Activated T-cell treated with anti-CD3 and anti-CD28 coated beads, Interleukin-2, amount 50 U/mL, for 24 hours (primary cell): ENCODE measurements around the gene PHOX2A.
"Not testable (repeated sequence)": the region's sequence is repeated elsewhere in the genome, so short reads cannot be mapped to it uniquely, and the experiment has no call there.

Experiments used
- DNase-seq: peaks from one replicate; pipeline ENCODE4 v3.0.0-alpha.2; 2020
- H3K27ac Mint-ChIP-seq: 2 replicates; pipeline ENCODE4 v1.8.0; 2020; ENCODE audit warnings: mild to moderate bottlenecking, mixed read lengths
- H3K27me3 Mint-ChIP-seq: 2 replicates; pipeline ENCODE4 v1.8.0; 2020; ENCODE audit warnings: mixed read lengths
- H3K36me3 Mint-ChIP-seq: 2 replicates; pipeline ENCODE4 v1.8.0; 2020; ENCODE audit warnings: low read depth, mixed read lengths
- H3K4me1 Mint-ChIP-seq: 2 replicates; pipeline ENCODE4 v1.8.0; 2020; ENCODE audit warnings: low read depth, mixed read lengths
- H3K4me3 Mint-ChIP-seq: 2 replicates; pipeline ENCODE4 v1.8.0; 2020; ENCODE audit warnings: mild to moderate bottlenecking, moderate library complexity, mixed read lengths
- H3K9me3 Mint-ChIP-seq: 2 replicates; pipeline ENCODE4 v1.8.0; 2020; ENCODE audit warnings: mixed read lengths

The PHOX2A gene

DNA sequence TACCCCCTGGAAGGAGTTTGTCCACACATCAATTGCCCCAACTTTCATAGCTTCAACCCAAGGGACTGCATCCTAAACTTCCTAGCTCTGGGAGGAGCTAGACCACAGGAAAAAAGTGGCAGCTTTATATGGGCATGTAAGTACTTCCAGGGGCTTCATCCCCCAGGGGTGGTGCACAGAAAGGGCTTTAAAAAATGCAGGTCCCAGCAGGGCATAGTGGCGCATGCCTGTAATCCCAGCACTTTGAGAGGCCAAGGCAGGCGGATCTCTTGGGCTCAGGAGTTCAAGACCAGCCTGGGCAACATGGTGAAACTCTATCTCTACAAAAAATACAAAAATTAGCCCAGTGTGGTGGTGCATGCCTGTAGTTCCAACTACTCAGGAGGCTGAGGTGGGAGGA is 37.2 kb downstream of the PHOX2A start:
- H3K27ac Mint-ChIP-seq, H3K4me3 Mint-ChIP-seq, H3K36me3 Mint-ChIP-seq, H3K27me3 Mint-ChIP-seq, H3K4me1 Mint-ChIP-seq, DNase-seq: not testable (repeated sequence)
- peaks cover 18% of the 10 kb centered on the region for H3K9me3 Mint-ChIP-seq

DNA sequence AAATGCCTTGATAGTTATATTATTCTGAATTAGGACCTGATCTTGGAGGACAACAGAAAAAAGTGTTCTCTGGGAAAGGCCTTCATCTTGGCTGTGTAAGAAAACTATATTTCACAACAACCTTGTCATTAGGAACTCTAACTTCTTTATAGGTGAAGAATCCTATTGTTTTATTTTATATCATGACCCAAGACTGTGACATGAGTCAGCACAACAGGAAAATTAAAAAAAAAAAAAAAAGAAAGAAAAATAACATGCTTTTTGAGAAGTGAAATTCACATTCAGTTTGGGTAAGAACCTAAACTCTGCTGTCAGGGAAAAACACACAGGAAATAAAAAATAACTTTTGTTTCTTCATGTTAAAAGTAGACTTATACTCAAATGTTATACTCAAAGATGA is 39.1 kb downstream of the PHOX2A start:
- H3K9me3 Mint-ChIP-seq = peaks cover 13% of the 10 kb centered on the region
- no peak for DNase-seq
- H3K27me3 Mint-ChIP-seq = peaks cover 5% of the 10 kb centered on the region
- no peaks in the 10 kb centered on the region for H3K36me3 Mint-ChIP-seq
- H3K4me1 Mint-ChIP-seq = no peaks in the 10 kb centered on the region
- H3K27ac Mint-ChIP-seq = no peak overlapping the region
- no peak overlapping the region for H3K4me3 Mint-ChIP-seq

DNA sequence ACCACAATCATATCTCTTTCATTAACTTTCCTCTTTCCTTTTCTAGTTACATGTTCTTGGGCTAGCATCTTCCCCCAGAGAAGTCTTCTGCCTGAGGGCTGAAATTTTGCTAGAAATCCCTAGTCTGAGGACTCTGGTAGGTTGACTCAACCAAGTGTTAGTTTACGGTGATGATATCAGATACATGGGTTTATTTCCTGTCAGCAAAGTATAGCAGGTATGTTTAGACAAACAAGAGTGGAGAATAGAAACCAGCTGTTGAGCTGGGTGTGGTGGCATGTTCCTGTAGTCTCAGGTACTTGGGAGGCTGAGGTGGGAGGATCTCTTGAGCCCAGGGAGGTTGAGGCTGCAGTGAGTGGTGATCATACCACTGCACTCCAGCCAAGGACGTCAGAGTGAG is 40.8 kb downstream of the PHOX2A start:
- no peak overlapping the region for H3K4me3 Mint-ChIP-seq
- H3K27me3 Mint-ChIP-seq = no peaks in the 10 kb centered on the region
- H3K36me3 Mint-ChIP-seq = no peaks in the 10 kb centered on the region

DNA sequence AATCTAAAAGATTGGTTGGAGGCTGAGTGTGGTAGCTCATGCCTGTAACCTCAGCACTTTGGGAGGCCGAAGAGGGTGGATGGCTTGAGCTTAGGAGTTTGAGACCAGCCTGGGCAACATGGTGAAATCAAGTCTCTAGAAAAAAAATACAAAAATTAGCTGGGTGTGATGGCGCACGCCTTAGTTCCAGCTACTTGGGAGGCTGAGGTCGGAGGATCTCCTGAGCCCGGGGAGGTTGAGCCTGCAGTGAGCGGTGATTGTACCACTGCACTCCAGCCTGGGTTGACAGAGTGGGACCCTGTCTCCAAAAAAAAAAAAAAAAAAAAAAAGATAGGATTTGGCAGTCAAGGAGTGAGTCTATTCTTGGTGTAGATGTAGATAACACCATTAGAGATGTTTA is 41.4 kb downstream of the PHOX2A start:
- Mint-ChIP-seq H3K4me3 (no peak overlapping the region), H3K36me3 (no peaks in the 10 kb centered on the region), H3K27ac (no peak overlapping the region), H3K27me3 (no peaks in the 10 kb centered on the region), H3K4me1 (no peaks in the 10 kb centered on the region), H3K9me3 (no peaks in the 10 kb centered on the region)
- no peak for DNase-seq

More for the DNA sequence above, 40.8 kb downstream of the PHOX2A start:
- no peaks in the 10 kb centered on the region for H3K4me1 Mint-ChIP-seq
- DNase-seq = no peak
- H3K9me3 Mint-ChIP-seq = no peaks in the 10 kb centered on the region
- H3K27ac Mint-ChIP-seq = no peak overlapping the region

DNA sequence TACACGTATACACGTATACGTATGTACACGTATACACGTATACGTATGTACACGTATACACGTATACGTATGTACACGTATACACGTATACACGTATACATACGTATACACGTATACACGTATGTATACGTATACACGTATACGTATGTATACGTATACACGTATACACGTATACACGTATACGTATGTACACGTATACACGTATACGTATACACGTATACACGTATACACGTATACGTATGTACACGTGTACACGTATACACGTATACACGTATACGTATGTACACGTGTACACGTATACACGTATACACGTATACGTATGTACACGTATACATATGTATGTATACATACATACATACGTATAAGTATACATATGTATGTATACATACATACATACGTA is 42.5 kb downstream of the PHOX2A start:
- not testable (repeated sequence) for H3K27ac Mint-ChIP-seq, H3K27me3 Mint-ChIP-seq, H3K9me3 Mint-ChIP-seq, H3K4me1 Mint-ChIP-seq, H3K4me3 Mint-ChIP-seq, DNase-seq, H3K36me3 Mint-ChIP-seq

DNA sequence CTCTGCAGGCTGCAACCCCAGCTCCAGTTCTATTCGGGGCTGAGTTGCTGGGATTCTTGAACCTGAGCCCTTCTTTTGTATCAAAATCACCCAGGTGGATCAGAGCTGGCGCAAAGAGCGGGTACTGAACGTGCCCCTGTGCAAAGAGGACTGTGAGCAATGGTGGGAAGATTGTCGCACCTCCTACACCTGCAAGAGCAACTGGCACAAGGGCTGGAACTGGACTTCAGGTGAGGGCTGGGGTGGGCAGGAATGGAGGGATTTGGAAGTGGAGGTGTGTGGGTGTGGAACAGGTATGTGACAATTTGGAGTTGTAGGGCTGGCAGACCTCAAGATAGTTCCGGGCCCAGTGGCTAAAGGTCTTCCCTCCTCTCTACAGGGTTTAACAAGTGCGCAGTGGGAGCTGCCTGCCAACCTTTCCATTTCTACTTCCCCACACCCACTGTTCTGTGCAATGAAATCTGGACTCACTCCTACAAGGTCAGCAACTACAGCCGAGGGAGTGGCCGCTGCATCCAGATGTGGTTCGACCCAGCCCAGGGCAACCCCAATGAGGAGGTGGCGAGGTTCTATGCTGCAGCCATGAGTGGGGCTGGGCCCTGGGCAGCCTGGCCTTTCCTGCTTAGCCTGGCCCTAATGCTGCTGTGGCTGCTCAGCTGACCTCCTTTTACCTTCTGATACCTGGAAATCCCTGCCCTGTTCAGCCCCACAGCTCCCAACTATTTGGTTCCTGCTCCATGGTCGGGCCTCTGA is 48.3 kb downstream of the PHOX2A start:
- H3K4me3 Mint-ChIP-seq = no peak overlapping the region
- no peak overlapping the region for H3K27ac Mint-ChIP-seq
- no peak for DNase-seq
- H3K4me1 Mint-ChIP-seq = no peaks in the 10 kb centered on the region
- H3K27me3 Mint-ChIP-seq = no peaks in the 10 kb centered on the region
- no peaks in the 10 kb centered on the region for H3K9me3 Mint-ChIP-seq
- no peaks in the 10 kb centered on the region for H3K36me3 Mint-ChIP-seq

DNA sequence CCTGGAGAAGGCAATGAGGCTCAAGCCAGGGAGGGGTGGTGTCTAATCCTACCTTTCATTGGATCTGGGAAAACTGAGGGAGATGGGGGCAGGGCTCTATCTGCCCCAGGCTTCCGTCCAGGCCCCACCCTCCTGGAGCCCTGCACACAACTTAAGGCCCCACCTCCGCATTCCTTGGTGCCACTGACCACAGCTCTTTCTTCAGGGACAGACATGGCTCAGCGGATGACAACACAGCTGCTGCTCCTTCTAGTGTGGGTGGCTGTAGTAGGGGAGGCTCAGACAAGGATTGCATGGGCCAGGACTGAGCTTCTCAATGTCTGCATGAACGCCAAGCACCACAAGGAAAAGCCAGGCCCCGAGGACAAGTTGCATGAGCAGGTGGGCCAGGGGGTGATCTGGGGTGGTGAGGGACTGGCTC is 52.0 kb downstream of the PHOX2A start, which contains the start of gene FOLR1:
FOLR1 (plus strand) TSS at position 180 of the 421 bp plus-strand sequence; CDS start at position 214, 34 bp downstream.
- Mint-ChIP-seq H3K4me1 (no peaks in the 10 kb centered on the region), H3K36me3 (no peaks in the 10 kb centered on the region), H3K27me3 (no peaks in the 10 kb centered on the region), H3K27ac (no peak within 1 kb of the TSS), H3K9me3 (no peaks in the 10 kb centered on the region), H3K4me3 (no peak within 1 kb of the TSS)
- no peak for DNase-seq

DNA sequence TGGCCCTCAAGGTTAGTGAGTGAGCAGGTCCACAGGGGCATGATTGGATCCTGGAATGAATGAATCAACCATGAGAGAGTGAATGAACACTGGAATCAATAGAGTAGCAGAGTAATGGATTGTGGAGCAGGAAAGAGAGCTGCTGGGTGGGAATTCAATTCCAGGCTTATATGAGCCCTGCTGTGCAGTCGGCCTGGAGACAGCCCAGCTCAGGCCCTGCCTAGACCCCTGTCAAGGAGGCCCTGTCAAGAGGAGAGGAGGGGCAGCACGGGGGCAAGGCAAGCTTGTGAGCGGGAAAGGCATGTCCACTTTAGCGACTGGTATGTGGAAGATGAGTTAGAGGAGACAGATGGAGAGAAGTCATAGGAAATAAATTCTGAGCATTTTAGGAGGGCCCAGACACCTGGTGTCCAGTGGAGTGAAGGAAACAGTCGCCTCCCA is 53.3 kb downstream of the PHOX2A start:
- no peaks in the 10 kb centered on the region for H3K9me3 Mint-ChIP-seq

DNA sequence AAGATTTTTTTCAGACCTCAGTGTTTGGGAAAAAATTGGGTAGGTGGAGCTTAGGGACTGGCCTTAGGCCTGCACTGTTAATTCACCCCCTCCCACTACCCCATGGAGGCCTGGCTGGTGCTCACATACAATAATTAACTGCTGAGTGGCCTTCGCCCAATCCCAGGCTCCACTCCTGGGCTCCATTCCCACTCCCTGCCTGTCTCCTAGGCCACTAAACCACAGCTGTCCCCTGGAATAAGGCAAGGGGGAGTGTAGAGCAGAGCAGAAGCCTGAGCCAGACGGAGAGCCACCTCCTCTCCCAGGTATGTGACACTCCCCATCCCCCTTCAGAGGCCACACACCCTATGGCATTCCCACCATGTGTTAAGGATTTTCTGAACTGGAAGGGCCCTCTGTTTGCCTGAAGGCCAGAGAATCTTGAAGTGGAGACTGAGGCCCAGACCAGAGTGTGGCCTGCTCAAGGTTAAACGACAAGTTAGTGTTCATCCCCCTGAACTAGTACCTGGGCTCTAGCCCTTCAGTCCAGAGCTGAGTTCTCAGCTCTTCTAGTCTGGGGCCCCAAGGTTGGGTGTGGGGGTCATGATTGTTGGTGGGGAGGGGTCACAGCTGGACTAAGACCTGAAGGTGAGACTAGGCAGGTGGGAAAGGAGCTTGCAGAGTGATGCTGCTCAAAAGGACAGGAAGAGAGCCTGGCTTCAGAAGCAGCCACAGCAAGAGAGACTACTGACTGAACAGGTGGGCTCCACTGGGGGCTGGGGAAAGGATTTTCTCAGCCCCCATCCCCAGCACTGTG is 54.3 kb downstream of the PHOX2A start:
- Mint-ChIP-seq H3K9me3 (no peaks in the 10 kb centered on the region), H3K36me3 (no peaks in the 10 kb centered on the region), H3K27ac (no peak overlapping the region)

More for the DNA sequence above, 53.3 kb downstream of the PHOX2A start:
- no peaks in the 10 kb centered on the region for H3K36me3 Mint-ChIP-seq
- DNase-seq = no peak
- H3K27ac Mint-ChIP-seq = no peak overlapping the region
- no peaks in the 10 kb centered on the region for H3K27me3 Mint-ChIP-seq
- no peaks in the 10 kb centered on the region for H3K4me1 Mint-ChIP-seq
- H3K4me3 Mint-ChIP-seq = no peak overlapping the region

More for the DNA sequence above, 54.3 kb downstream of the PHOX2A start:
- H3K4me1 Mint-ChIP-seq = no peaks in the 10 kb centered on the region
- no peak overlapping the region for H3K4me3 Mint-ChIP-seq
- no peak for DNase-seq
- H3K27me3 Mint-ChIP-seq = no peaks in the 10 kb centered on the region
